ENCODE results near the gene ADAMTS2. TPM values are rescaled to one million over a fixed set of nuclear protein-coding genes. Genes with fewer than 3 reads are reported as not detected.

The ADAMTS2 gene
- total and polyA plus RNA-seq, 8 donors, result 1.8 to 41.5 (median 11.6) TPM

DNA sequence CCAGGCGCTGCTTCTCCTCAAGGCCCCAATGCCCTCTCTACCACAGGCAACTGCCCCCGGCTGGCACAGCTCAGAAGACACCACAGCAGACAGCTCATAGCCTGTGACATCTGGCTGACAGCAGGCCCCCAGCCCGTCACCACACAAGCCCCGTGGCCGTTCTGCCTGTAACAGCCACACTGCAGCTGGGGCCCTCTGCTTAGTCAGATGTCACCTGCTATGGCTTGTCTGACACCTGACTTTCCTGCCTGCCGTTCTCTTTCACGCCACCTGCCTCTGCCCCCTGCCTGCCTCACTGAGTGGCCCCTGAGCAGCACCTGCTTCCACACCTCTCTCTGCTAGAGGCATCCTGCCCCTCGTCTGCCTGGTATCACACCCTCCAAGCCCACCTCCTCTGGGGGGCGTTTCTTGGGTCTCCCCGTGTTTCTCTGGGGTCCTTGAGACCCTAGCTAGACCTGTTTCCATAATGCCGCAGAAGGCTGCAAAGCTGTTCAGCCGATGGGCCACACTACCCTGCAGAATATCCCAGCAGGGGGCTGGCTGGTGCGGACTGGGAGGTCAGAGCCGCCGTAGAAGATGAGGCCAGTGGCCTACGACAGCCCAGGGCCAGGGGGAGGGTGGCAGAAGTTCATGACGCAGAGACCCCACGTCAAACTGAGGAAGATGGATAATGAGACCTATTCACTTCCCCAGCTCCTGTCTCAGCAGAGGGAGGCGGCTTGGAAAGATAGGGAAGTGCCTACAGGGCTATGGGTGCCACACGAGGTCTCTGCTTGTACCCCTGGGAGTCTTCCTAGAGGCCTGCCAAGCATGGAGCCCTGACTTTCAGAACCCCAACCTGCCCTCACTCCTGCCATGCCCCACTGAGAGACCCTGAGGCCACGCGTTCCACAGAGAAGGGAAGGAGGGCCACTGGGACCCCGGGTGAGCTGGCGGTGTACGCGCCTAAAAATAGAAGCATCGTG, 190.0 kb downstream of the ADAMTS2 start:
- no peaks in the 10 kb centered on the region for H3K9me3 ChIP-seq
- no peaks in the 10 kb centered on the region for H3K4me1 ChIP-seq
- DNase-seq, result no peak
- TF ChIP-seq POLR2AphosphoS5 (IDR thresholded peaks at IDR 0.05), result no peak
- TF ChIP-seq POLR2A (IDR thresholded peaks at IDR 0.05), result no peak
- TF ChIP-seq, protein P1, sequence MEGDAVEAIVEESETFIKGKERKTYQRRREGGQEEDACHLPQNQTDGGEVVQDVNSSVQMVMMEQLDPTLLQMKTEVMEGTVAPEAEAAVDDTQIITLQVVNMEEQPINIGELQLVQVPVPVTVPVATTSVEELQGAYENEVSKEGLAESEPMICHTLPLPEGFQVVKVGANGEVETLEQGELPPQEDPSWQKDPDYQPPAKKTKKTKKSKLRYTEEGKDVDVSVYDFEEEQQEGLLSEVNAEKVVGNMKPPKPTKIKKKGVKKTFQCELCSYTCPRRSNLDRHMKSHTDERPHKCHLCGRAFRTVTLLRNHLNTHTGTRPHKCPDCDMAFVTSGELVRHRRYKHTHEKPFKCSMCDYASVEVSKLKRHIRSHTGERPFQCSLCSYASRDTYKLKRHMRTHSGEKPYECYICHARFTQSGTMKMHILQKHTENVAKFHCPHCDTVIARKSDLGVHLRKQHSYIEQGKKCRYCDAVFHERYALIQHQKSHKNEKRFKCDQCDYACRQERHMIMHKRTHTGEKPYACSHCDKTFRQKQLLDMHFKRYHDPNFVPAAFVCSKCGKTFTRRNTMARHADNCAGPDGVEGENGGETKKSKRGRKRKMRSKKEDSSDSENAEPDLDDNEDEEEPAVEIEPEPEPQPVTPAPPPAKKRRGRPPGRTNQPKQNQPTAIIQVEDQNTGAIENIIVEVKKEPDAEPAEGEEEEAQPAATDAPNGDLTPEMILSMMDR (IDR thresholded peaks at IDR 0.05), result no peak
- TF ChIP-seq EP300 (IDR thresholded peaks at IDR 0.05), result no peak
- peaks cover 0 to 54% (median 16%) of the 10 kb centered on the region in 4 donors for H3K36me3 ChIP-seq
- H3K27me3 ChIP-seq, result no peaks in the 10 kb centered on the region
- intact Hi-C loops (cut with DNase I; ENCODE audit: low total_unique reads), result no loop called here
- WGBS, 5 donors, result 65 to 75% (median 67%) methylated on average over 25 to 27 of the region's 27 CpGs
- H3K27ac ChIP-seq, result no peak overlapping the region
- no peak overlapping the region for H3K4me3 ChIP-seq

DNA sequence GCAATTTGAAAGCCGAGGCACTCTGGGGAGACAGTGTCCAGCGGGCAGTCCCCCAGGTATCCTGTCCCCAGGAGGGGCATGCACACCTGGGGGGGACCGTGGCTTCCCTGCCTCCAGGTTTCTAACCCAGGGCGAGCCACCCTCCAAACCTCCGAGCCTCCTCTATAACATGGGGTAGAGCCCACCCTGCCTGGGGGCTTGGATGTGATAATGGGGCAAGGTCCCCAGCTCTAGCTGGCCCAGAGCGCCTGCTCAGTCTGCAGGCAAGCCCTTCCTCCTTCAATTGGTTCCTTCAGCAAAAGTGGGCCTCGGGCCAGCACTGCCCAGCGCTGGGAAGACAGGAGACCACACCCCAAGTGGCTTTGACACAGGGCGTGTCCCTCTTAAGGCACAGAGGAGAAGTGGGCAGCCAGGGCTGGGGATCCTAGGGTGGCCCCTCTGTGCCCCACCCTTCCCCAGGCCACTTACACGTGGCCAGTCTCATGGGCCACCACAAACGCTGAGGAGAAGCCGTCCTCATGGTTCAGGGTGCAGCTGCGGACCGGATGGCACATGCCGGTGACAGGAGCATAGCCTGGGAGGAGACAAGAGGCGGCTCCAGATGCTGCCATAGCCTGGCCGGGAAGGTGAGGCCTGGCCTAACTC, 190.8 kb downstream of the ADAMTS2 start:
- no peak overlapping the region for H3K27ac ChIP-seq
- no peak for TF ChIP-seq POLR2AphosphoS5 (IDR thresholded peaks at IDR 0.05)
- TF ChIP-seq, protein P1 (IDR thresholded peaks at IDR 0.05), result no peak
- TF ChIP-seq POLR2A (IDR thresholded peaks at IDR 0.05), result no peak
- TF ChIP-seq EP300 (IDR thresholded peaks at IDR 0.05), result no peak
- intact Hi-C loops (cut with DNase I; ENCODE audit: low total_unique reads), result no loop called here
- no peaks in the 10 kb centered on the region for H3K4me1 ChIP-seq
- no peaks in the 10 kb centered on the region for H3K9me3 ChIP-seq
- no peaks in the 10 kb centered on the region for H3K27me3 ChIP-seq
- peaks cover 0 to 60% (median 16%) of the 10 kb centered on the region in 4 donors for H3K36me3 ChIP-seq
- H3K4me3 ChIP-seq, result no peak overlapping the region
- WGBS, 5 donors, result 74 to 88% (median 78%) methylated on average over 12 to 17 of the region's 17 CpGs
- DNase-seq, result no peak

DNA sequence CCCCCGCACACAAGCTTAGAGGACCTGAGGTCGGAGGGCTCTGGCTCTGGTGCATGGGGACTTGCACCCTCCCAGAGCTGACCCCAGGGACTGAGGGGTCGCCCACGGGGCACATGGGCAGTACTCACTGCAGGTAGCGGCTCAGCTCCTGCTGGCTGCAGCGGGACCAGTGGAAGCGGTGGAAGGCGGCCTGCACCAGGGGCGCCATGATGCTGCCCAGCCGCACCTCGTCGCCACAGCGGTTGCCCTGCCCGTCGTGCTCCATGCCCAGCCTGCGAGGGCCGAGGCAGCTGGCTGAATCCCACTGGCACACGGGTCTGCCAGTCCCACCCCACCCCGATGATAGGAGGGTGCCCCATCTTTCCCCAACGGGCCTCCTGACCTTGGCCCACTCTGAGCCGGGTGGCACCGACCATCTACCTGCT, 191.3 kb downstream of the ADAMTS2 start:
- TF ChIP-seq, protein P1 (IDR thresholded peaks at IDR 0.05), result no peak
- TF ChIP-seq POLR2AphosphoS5 (IDR thresholded peaks at IDR 0.05) (no peak), POLR2A (IDR thresholded peaks at IDR 0.05) (no peak), EP300 (IDR thresholded peaks at IDR 0.05) (no peak)

GRCh38 chr5:179153341-179153901, 191.8 kb downstream of the ADAMTS2 start:
- Histone ChIP-seq H3K4me1 (no peaks in the 10 kb centered on the region), H3K36me3 (peaks cover 0 to 53% (median 14%) of the 10 kb centered on the region in 4 donors), H3K27ac (no peak overlapping the region), H3K4me3 (no peak overlapping the region), H3K9me3 (no peaks in the 10 kb centered on the region), H3K27me3 (peaks cover 0 to 6% (median 0%) of the 10 kb centered on the region in 3 donors)
- intact Hi-C loops (cut with DNase I; ENCODE audit: low total_unique reads), result no loop called here
- no peak for DNase-seq
- 80 to 100% (median 91%) methylated on average over 2 to 24 of the region's 24 CpGs for WGBS, 5 donors
- TF ChIP-seq, protein P1 (IDR thresholded peaks at IDR 0.05), result no peak
- TF ChIP-seq POLR2A (IDR thresholded peaks at IDR 0.05) (no peak), EP300 (IDR thresholded peaks at IDR 0.05) (no peak)

More for the DNA sequence above, 191.3 kb downstream of the ADAMTS2 start:
- DNase-seq, result no peak
- Histone ChIP-seq H3K27ac (no peak overlapping the region), H3K4me1 (no peaks in the 10 kb centered on the region), H3K27me3 (peaks cover 0 to 3% (median 0%) of the 10 kb centered on the region in 3 donors), H3K4me3 (no peak overlapping the region), H3K9me3 (no peaks in the 10 kb centered on the region), H3K36me3 (peaks cover 0 to 59% (median 16%) of the 10 kb centered on the region in 4 donors)
- 84 to 92% (median 88%) methylated on average over 6 to 22 of the region's 22 CpGs for WGBS, 5 donors
- intact Hi-C loops (cut with DNase I; ENCODE audit: low total_unique reads), result no loop called here
